ENCODE measurements around the gene PRDM10.

Gene PRDM10

DNA sequence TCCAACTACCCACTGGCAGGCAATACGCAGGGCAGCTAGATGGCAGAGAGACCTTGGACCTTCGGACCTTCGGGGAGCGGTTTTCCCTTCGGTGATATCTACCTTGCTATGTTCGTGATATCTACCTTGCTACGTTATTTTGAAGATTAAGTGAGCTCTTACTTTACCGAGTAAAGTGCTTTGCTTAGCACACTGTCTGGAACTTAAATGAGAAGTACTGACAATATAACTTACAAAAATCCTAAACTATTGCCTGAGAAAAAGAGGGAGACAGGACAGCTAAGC lies 1.0 kb upstream of the PRDM10 start:
- POLR2A ChIA-PET: interaction anchor here (0.7 to 2.6 kb wide), 6 partner anchors 11 to 406 kb away, joined by 3 to 13 read pairs (median 8); partner anchors contain the start of gene APLP2
- DNase-seq (ENCODE audit: low read depth, low spot score): no peak
- TF ChIP-seq CTCF (IDR thresholded peaks at IDR 0.05; ENCODE audit: insufficient read depth, low read length, missing control alignments): no peak
- CTCF ChIA-PET: no interaction called here
- peak overlapping the region; percentile 75 for H3K4me3 ChIP-seq (ENCODE audit: low read depth, low read length)

DNA sequence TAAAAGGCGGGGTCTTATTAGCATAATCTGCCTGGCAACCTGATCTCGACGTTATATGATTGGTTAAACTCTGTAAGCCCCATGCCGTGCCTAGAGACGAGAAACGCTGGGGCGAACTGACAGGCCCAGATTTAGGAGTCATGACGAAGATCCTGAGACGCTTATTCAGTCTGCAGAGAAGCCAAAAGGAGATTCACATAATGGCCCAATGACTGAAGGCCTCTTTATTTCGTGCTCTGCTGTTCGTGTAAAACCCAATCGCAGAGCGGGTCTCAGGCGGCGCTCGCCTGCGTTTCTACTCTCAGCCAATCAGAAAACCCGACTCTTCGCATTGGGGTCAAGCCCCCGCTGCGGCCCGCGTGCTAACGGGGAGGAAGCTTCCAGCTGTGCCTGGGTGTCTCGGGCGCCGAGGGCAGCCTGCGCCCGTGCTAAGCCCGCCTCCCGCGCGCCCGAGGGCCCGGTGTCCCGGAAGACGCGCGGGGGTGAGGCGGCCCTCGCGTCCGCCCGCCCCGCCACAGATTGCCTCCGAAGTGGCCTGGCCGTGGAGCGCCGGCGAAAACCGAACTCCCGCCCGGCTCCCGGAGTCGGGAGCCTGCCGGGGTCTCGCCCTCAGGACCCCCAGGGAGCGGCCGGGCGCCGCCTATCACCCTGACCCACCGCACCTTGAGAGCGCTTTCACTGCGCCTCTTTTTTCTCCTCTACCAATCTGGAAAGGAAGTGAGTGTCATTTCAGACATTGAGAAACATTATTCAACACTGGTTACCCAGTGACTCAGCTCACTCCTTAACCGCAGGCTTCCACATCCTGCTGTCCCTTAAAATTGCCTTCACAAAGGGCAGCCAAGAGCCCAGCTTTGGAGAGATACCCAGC lies 446 bp upstream of the PRDM10 start:
- CTCF ChIA-PET: interaction anchor here (1.4 kb wide), 1 partner anchor 50 kb away, joined by 3 read pairs; no protein-coding TSS in a partner anchor
- peak overlapping the region; percentile 75 for H3K4me3 ChIP-seq (ENCODE audit: low read depth, low read length)
- DNase-seq (ENCODE audit: low read depth, low spot score): peak; percentile 96
- POLR2A ChIA-PET: interaction anchor here (0.6 to 2.6 kb wide), 13 partner anchors 8 to 406 kb away, joined by 3 to 13 read pairs (median 3); partner anchors contain the start of gene APLP2
- no peak for TF ChIP-seq CTCF (IDR thresholded peaks at IDR 0.05; ENCODE audit: insufficient read depth, low read length, missing control alignments)

- CTCF ChIA-PET: interaction anchor here (0.6 to 1.5 kb wide), 4 partner anchors 12 to 52 kb away, joined by 3 to 4 read pairs (median 3); no protein-coding TSS in a partner anchor
- no peak for TF ChIP-seq CTCF (IDR thresholded peaks at IDR 0.05; ENCODE audit: insufficient read depth, low read length, missing control alignments)
- DNase-seq (ENCODE audit: low read depth, low spot score): no peak
- POLR2A ChIA-PET: interaction anchor here (0.9 to 2.6 kb wide), 3 partner anchors 10 to 131 kb away, joined by 3 to 12 read pairs (median 5); partner anchors contain the start of gene APLP2
- peak overlapping the region; percentile 75 for H3K4me3 ChIP-seq (ENCODE audit: low read depth, low read length)
Observed at GRCh38 chr11:130001461-130002351, 929 bp downstream of the PRDM10 start.

DNA sequence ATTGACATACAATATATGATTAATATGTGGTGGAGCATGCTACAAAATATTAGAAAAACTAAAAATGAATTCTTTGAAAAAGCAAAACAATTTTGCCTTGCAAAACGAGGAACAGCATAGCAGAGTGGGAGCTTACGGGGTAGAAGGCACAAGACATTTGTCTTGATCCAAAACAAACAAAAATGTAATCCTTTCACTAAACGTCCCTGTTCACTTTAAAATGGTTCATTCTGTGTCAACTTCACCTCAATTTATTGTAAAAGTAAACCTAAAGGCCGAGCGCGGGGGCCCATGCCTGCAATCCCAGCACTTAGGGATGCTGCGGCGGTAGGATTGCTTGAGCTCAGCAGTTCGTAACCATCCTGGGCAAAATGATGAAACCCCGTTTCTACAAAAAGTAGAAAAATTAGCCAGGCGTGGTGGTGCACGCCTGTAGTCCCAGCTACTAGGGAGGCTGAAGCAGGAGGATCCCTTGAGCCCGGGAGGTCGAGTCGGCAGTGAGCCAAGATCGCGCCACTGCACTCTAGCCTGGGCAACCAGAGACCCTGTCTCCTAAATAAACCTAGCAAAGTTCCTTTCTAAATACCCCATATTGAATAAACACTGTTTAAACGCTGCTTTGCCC lies 2.0 kb downstream of the PRDM10 start:
- DNase-seq (ENCODE audit: low read depth, low spot score): no peak
- CTCF ChIA-PET: interaction anchor here (1.2 to 1.5 kb wide), 2 partner anchors 11 to 27 kb away, joined by 3 to 4 read pairs; no protein-coding TSS in a partner anchor
- POLR2A ChIA-PET: no interaction called here

DNA sequence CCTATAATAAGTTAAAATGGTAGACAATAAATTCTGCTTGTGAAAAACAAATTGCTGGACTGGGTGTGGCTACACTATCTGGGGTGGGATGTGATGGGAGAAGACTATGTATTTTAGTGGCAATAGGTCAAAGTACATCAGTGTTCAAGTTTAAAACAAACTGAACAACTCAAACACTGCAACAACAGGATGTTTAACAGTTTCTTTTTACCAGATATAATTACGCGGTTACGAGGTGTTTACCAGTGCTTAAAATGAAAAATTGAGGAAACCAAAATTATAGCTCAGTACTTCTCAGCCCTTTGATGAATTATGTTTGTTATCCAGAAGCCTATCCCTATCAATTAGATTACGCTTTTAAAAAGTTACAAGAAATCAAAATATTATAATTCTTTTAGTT lies 3.2 kb downstream of the PRDM10 start:
- CTCF ChIA-PET: interaction anchor here (1.4 kb wide), 1 partner anchor 72 kb away, joined by 3 read pairs; no protein-coding TSS in a partner anchor
- no peak for DNase-seq (ENCODE audit: low read depth, low spot score)
- H3K4me3 ChIP-seq (ENCODE audit: low read depth, low read length): no peak overlapping the region
- POLR2A ChIA-PET: no interaction called here
- TF ChIP-seq CTCF (IDR thresholded peaks at IDR 0.05; ENCODE audit: insufficient read depth, low read length, missing control alignments): no peak

More for the DNA sequence above, 2.0 kb downstream of the PRDM10 start:
- H3K4me3 ChIP-seq (ENCODE audit: low read depth, low read length): peak overlapping the region; percentile 75
- no peak for TF ChIP-seq CTCF (IDR thresholded peaks at IDR 0.05; ENCODE audit: insufficient read depth, low read length, missing control alignments)

All from AG04449 (cell line).